ENCODE data around the gene PAFAH2.
"Not testable (repeated sequence)": the region's sequence is repeated elsewhere in the genome, so short reads cannot be mapped to it uniquely, and the experiment has no call there.

Gene PAFAH2

DNA sequence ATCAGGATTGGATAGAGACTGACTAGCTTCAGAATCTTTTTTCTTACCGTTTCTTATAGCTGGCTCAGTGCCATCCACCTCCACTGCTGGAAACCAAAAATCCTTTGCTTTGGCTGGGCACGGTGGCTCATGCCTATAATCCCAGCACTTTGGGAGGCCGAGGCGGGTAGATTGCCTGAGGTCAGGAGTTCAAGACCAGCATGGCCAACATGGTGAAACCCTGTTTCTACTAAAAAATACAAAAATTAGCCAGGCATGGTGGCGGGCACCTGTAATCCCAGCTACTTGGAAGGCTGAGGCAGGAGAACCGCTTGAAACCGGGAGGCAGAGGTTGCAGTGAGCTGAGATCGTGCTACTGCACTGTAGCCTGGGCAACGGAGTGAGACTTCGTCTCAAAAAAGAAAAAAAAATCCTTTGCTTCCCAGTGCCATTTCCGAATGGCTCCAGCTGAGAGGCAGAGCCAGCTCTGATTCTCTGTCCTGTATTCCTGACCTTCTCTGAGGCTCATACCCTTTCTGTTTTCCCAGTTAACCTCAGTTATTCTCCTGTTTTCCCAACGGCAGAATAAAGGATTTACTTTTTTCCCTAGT is 65.0 kb downstream of the PAFAH2 start:
- DNase-seq (ENCODE audit: low read depth, low spot score), result not testable (repeated sequence)

DNA sequence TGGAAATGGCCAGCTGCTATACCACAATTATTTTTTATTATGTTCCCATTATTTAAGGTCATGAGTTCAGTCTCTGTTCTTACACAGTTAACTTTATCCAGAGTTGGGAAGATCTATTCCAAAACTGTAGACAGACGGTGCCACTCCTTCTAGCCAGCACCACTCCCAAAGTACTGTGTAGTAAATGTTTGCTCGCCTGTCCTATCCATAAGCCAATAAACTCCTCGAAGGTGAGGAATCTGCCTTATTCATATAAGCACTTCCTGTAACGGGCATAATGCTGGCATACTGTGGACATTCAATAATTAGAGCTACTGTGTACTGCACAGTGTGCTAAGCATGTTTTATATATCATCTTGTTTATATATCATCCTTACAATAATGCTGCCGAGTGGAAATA is 65.5 kb downstream of the PAFAH2 start:
- DNase-seq (ENCODE audit: low read depth, low spot score), result no peak

DNA sequence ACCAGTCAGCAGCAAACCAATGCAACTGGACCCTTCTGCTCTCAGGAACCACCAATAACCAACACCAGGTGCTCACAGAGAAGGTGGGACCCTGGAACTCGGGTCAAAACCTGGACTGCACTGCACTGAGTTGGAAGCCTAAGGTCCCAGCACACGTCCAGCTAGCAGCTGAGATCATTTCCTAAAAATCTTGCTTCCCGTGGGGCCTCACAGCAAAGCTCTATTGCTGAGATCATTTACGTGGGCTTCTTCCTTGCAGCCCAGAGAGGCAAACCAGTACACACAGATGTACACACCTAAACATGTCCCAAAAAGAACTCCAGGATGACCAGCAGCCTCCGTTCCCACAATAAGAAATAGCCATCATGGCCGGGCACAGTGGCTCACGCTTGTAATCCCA is 68.8 kb downstream of the PAFAH2 start:
- DNase-seq (ENCODE audit: low read depth, low spot score), result no peak

DNA sequence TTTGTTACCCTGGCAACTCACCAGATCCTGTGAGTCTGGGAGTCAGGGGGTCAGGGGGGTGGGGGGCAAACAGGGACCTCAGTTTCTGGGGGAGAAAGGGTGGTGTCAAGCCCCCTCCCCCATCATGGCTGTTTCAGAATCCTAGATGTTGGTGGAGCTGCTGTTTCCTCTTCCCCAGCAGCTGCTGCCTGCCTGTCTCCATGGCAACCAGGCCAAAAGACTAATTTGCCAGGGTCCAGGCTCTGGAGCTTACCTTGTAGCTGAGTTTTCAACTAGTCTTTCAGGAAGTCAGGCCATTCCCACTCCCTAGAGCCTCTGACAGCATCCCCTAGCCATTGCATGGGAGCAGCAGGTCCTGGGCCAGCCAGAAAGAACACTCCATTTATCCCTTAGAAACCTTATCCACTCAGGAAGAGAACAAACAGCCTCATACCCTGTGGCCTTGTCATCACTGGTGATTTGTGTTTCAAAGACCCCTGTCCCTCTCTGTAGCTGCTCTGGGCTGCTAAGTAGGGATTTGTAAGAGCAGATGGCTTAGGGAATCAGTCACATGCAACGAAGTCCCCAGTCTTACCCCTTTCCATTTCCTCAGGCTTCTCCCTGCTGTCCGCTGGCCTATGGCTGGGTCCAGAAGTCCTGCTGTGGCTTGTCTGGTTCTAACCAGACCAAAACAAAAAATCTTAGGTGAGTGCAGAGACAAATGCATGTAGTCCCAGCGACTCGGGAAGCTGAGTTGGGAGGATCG is 70.2 kb downstream of the PAFAH2 start:
- DNase-seq (ENCODE audit: low read depth, low spot score), result peak; percentile 55

DNA sequence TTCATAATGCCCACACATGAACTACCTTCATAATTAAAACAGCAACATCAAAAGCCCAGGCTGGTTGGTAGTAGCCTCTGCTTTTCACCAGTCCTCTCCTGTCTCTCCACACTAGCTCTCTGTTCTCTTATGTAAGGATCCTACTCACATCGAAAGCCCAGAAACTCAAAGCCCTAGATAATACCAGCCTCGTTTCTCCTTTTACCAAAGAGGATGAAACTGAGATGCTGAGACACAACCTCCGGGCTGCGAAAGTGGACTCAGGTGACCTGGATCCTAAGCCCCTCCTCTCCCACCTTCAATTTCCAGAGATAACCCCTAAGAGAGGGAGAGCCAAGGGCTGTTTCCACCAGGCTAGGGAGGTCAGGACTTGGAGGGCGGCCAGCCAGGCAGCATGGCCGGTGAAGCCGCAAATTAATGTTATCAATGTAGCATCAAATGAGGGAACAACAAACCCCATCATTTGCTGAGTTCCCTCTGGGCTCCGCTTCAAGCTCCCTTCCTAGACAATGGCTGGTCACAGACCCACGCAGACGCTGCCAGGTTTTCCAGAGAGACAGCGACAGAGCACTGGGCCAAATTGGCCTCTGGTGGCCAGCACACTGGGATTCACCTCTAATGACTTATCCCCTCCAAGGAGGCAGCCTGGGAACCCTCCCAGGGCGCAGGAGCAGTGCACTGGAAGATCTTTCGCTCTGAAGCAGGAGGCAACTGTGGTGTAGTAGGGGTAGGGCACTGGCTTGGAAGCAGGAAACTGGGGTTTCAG is 70.9 kb downstream of the PAFAH2 start:
- DNase-seq (ENCODE audit: low read depth, low spot score), result no peak

DNA sequence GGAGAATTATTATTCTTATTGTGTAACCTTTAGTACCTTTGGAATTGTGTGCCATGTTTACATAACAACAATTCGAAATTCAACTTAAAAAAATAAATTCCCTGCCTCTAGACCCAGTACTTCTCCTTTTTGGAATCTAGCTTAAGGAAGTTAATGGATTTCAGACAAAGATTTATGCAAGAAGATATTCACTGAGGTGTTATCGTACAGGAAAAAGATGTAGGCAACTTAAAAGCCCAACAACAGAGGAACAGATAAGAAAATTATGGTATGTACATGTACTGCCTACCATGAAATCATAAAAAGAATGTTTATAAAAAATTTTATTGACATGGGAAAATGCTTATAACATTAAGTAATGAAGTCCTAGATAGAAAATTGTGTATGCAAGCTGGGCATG is 73.4 kb downstream of the PAFAH2 start:
- no peak for DNase-seq (ENCODE audit: low read depth, low spot score)

DNA sequence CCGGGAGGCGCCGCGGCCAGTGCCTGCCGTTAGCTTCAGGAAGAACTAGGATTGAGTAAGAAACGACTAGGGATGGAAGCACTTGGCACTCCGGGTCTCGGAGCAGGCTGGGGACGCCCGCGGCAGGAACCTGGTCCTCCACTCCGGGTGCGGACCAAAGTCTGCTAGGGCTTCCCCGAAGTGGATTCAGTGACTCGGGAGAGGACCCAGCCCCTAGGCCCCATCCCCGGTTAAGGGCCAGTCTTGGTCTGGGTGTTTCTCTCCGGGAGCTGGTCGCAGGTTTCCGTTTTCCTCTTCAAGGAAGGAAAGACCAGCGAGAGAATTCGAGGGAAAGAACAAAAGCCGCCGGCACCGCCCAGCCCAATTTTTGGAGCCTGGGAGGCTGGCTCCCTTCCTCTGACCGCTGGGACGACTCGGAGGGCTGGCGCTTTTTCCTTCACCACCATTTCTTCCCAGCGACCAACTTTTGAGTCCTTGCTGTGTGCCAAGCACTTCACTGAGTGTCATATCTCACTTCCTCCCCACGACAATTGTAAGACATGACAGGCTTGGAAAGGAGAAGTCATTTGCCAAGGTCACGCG is 74.8 kb downstream of the PAFAH2 start:
- peak; percentile 84 for DNase-seq (ENCODE audit: low read depth, low spot score)

DNA sequence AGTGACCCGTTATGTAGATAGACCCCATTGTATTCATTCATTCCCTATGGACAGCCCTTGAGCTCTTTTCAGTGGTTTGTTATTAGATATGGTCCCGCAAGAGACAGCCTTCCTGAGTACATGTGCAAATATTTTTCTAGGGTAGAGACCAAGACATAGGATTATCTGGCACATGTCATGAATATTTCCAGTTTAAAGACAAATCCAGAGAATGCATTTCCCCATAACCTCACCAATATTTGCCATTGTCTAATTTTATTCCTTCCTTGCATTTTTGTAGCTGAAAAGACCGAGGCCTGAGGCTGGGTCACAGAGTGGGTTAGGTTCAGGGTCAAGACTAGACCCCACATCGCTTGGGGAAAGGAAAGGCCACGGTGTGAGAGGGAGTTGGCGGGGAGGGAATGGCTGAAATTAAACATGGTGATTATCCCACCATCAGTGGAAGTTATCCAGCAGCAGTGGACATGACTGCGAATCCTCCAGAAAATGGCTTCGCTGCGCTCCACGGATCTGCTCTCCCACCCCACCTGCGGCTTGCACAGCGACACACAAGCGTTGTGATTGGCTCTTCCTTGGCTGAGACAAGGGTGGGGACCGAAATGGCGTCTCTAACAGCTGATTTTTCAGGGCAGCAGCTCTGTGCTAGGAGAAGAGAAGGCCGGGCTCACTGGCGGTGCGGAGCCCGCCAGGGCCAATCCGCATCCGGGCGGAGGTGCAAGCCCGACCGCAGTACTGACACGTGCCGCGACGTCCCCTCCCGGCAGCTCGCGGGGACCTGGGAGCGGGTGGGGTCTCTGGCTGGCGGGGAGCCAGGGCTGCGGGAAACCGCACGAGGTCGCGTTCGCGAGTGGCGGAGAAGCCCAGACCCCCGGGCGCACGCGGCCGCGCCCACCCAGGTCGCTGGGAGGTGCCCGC is 75.5 kb downstream of the PAFAH2 start:
- peak; percentile 74 for DNase-seq (ENCODE audit: low read depth, low spot score)

DNA sequence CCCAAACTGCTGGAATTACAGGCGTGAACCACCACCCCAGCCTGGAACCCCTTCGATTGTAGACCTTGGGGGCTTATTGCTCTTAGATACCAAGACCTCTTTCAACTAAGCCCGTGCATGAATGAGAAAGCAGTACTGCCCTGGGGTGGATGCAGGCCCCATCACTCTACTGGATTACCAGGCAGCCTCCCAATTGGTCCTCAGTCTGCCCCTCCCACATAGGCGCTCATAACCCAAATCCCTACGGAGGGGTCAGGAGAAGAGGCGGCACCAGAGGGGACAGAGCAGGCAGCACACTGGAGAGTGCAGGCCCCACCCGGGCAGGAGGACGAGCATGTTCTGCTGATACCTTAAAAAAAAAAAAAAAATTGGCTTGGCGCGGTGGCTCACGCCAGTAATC is 79.2 kb downstream of the PAFAH2 start:
- peak; percentile 73 for DNase-seq (ENCODE audit: low read depth, low spot score)

DNA sequence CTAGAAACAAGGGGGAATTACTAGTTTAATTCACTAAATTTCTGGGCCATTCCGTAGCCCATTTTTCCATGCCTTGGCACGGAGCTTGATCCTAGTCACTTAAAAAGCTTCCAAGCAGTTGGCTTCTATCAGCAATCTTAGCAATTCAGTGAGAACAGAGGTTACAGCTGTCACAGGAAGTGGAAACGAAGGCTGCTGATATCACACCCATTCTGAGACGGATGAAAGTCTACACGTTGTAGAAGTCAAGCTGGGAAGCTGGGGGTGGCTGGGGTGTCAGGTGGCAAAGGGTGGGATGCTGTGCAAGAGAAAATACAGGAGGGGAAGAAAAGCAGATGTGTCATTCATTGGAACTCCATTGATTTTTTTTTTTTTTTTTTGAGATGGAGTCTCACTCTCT is 79.9 kb downstream of the PAFAH2 start:
- DNase-seq (ENCODE audit: low read depth, low spot score), result no peak

DNA sequence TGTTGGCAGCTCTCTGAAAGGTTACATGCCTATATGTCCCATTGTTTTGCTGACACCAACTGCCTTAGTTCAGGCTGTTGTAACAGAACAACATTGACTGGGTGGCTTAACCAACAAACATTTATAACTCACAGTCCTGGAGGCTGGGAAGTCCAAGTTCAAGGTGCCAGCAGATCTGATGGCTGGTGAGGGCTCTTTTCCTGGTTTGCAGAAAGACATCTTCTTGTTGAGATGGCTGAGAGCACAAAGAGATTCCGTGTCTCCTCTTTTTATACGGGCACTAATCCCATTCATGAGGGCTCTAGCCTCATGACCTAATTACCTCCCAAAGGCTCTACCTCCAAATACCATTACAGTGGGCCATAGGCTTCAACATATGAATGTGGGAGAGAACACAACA is 81.4 kb downstream of the PAFAH2 start:
- DNase-seq (ENCODE audit: low read depth, low spot score), result no peak

DNA sequence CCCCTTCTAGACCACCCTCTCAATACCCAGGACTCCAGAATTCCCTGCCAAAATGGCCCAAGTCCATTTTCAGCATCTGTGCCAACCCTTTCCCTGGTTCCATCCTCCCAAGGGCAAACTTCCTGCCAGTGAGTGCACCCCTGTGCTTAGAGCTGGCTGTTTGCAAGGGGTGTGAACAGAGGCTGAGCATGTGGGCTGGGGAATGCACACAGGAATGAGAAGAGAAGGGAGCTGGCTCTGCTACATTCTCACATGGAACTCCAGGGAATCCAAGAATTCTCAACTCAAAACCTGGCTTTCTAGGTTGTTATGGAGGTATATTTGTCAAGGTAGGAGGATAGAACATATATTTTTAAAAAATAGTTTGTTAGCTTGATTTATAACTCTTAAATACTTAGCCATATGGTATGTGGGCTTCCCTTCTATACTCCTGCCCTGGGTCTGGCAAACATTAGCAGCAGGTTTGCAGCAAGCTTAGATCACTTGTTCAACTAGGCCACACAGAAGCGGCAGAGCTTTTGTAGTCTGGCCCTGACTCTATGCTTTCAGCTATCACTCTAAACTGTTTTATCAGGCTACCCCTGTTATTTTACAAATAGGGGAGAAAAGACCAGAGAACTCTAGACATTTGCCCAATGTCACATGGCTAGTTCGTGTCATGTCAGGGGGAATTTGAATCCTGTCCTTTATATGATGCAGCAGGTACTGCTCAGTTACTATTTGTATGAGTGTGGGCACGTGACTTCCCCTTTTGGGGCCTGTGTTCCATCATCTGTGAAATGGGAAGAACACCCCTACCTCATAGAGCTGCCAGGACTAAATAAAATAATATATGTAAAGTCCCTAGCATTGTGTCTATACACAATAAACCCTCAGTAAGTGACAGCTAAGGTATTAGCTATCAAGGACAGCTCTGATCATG is 83.5 kb downstream of the PAFAH2 start:
- no peak for DNase-seq (ENCODE audit: low read depth, low spot score)

DNA sequence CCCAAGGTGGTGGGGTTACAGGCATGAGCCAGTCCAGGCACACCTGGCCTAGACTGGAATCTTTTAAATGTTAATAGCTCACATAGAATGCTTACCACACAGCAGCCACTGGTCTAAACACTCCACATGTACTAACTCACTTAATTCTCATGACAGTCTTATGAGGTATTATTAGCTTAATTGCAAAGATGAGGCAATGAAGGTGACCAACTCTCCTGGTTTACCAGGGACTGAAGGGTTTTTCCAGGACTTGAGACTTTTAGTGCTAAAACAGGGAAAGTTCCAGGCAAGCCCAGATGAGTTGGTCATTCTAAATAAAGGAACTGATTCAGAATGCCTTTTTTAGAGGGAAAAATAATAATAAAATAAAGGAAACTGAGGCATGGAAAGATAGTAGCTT is 84.7 kb downstream of the PAFAH2 start:
- DNase-seq (ENCODE audit: low read depth, low spot score), result no peak

DNA sequence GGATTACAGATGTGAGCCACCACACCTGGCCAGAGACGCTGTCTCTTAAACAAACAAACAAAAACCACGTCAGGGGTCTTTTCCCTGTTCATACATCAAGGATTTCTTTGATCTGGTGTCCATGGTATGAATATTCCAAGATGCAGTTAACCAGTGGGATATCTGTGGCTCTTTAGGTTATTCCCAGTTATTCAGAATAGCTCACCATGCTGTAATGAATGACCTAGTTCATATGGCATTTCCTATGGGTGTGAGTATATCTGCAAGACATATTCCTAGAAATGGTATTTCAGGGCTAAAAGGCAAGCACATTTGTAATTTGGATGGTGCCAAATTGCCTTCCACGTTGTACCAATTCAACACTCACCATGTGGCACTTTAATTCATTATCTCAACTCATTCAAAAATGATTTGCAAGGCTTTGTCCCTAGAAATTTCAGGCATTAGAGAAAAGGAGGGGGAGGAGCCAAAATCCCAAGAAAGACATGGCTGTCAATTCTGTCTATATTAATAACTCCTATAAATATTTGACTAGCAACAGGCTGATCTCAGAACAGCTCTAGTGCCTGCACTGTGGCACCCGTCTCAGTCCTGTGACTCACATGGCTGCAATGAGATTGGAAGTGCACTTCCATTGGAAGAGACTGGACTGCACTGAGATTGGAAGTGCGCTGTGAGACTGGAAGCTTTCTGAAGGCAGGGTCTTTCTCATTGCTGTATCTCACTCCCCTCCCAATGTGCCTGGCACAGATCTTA is 85.6 kb downstream of the PAFAH2 start:
- no peak for DNase-seq (ENCODE audit: low read depth, low spot score)

DNA sequence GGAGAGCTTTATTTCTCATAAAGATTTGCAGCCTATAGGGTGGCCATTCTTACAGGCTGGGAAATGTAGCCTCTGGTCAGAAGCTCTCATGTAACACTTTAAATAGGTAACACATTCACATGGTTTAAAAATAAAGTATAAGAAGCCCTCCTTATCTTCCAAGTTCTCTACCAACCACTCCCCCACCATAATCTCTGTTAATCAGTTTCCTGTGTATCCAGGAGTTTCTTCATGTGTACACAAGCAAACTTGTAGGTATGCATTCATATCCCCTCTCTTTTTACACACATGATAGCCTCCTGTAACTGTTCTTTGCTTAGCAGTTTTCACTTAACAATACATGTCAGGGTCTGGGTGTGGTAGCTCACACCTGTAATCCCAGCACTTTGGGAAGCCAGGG is 86.7 kb downstream of the PAFAH2 start:
- no peak for DNase-seq (ENCODE audit: low read depth, low spot score)

All from ELF-1 (cell line).